NCI-H1105 (cell line): Measurements from ENCODE around the gene TSKU.
A peak's percentile ranks its signal among the peaks of the same experiment; 100 is the strongest.
"Not testable (repeated sequence)": the region's sequence is repeated elsewhere in the genome, so short reads cannot be mapped to it uniquely, and the experiment has no call there.

Experiments
- DNase-seq: peaks from one replicate; lab custom pipeline; 2025; lab: John Stamatoyannopoulos, UW

The TSKU gene

GRCh38 chr11:76788661-76789442 is 5.7 kb downstream of the TSKU start:
- DNase-seq = no peak

- DNase-seq = no peak
Observed at GRCh38 chr11:76789443-76789719, 6.2 kb downstream of the TSKU start.

GRCh38 chr11:76790251-76790650 is 7.1 kb downstream of the TSKU start:
- no peak for DNase-seq

- not testable (repeated sequence) for DNase-seq
Observed at GRCh38 chr11:76791002-76791770, 8.0 kb downstream of the TSKU start.

GRCh38 chr11:76791861-76792260 is 8.7 kb downstream of the TSKU start:
- DNase-seq = no peak

- DNase-seq = no peak
Observed at GRCh38 chr11:76792505-76793264, 9.5 kb downstream of the TSKU start.

GRCh38 chr11:76793391-76794291 is 10.5 kb downstream of the TSKU start:
- no peak for DNase-seq

- DNase-seq = no peak
Observed at GRCh38 chr11:76794371-76795289, 11.5 kb downstream of the TSKU start.

GRCh38 chr11:76795290-76795935 is 12.3 kb downstream of the TSKU start:
- DNase-seq = no peak

GRCh38 chr11:76795936-76796441 is 12.8 kb downstream of the TSKU start:
- DNase-seq = no peak

- no peak for DNase-seq
Observed at GRCh38 chr11:76796511-76797198, 13.5 kb downstream of the TSKU start.

- DNase-seq = no peak
Observed at GRCh38 chr11:76797341-76798201, 14.4 kb downstream of the TSKU start.

GRCh38 chr11:76798202-76798581 is 15.0 kb downstream of the TSKU start:
- DNase-seq = no peak

GRCh38 chr11:76798671-76799065 is 15.5 kb downstream of the TSKU start:
- no peak for DNase-seq

GRCh38 chr11:76799066-76799804 is 16.1 kb downstream of the TSKU start:
- peak; percentile 66 for DNase-seq

- no peak for DNase-seq
Observed at GRCh38 chr11:76800466-76801200, 17.5 kb downstream of the TSKU start.

- no peak for DNase-seq
Observed at GRCh38 chr11:76801225-76801624, 18.1 kb downstream of the TSKU start.
